Measurements from ENCODE around the gene C5orf63.
"Not testable (repeated sequence)": the region's sequence is repeated elsewhere in the genome, so short reads cannot be mapped to it uniquely, and the experiment has no call there.

Gene C5orf63

DNA sequence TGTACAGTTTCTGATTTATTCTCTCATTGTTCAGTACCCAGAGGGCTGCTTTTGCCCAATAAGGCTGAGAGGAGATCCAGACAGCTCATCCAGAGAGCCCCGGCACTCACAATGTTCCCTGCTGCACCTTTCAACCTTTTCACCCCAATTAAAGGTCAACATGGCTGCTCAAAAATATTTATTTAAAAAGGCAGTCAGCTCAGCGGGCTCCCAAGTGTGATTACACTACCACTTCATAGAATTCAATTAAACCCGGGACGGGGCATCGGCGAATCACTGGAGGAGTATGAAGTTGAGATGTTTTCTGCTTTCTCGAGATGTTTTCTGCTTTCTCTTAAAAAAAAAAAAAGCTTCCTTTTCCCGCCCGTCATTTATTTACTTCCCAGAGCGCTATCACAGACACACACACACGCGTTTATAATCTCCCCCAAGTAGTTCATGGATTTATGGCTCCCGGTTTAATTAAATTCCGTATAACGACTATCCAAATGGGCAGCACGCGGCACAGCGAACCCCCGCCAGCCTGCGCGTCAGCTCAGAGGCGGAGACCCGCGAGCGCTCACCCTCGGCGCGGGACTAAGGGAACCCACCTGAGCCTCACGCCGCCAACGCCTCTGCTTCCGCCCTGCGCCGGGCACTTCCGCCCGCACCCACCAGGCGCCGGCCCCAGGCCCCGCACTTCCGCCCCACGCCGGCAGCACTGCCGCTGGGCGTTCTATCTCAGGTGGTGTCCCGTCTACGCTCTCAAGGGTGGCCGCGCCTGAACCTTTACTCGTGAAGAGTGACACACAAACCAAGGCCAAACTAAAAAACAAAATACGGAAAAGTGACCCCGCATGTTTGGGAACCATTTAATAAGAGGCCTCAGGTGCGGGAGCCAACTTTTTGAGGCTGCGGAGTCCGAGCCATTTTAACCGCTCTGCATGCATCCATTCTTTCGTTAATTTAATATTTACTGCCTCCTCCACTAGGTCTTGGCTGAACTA is at the start of gene C5orf63:
Gene C5orf63, minus strand, starts transcription at position 642 of the 986 bp plus-strand sequence. CDS start 14,507 bp downstream, outside the sequence.
- DNase-seq = peak; percentile 63

GRCh38 chr5:127112347-127112864 is 39.1 kb upstream of the C5orf63 start:
- DNase-seq = no peak

DNA sequence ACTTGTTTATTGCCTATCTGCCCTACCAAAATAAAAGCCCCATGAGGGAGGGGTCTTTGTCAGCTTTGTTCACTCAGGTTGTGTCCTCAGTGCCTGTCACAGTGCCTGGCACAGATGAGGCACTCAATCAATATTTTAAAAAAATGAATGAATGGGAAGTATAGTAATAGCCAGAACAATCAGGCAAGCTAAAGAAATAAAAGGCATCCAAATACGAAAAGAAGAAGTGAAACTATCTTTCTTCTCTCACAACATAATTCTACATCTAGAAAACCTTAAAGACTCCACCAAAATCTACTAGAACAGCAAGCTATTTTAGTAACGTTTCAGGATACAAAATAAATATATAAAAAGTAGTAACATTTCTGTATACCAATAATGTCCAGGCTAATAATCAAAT is 37.8 kb upstream of the C5orf63 start:
- no peak for DNase-seq

GRCh38 chr5:127108624-127109260 is 35.4 kb upstream of the C5orf63 start:
- not testable (repeated sequence) for DNase-seq

- no peak for DNase-seq
These were observed 28.6 kb upstream of the C5orf63 start for GRCh38 chr5:127101935-127102334.

GRCh38 chr5:127101533-127101932 is 28.2 kb upstream of the C5orf63 start:
- no peak for DNase-seq

GRCh38 chr5:127098241-127098640 is 24.9 kb upstream of the C5orf63 start:
- no peak for DNase-seq

DNA sequence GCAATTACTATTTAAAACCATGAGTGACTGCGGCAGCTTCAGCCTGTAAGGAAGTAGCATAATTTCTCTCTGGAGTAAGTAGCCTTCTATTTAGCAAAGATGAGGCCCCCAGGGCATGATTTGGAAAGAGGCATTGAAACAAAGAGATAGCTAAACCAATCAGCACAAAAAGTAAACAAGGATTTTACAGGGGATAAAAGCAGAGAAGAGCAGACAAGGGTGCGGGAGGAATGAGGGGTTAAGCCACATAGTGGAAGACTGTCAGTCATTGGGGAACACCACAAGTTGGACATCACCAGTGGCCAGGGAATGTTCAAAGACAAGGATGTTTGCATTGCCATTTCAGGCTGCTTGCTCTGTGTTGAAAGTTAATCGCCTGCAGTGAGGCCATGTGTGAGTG is 24.0 kb upstream of the C5orf63 start:
- no peak for DNase-seq

DNA sequence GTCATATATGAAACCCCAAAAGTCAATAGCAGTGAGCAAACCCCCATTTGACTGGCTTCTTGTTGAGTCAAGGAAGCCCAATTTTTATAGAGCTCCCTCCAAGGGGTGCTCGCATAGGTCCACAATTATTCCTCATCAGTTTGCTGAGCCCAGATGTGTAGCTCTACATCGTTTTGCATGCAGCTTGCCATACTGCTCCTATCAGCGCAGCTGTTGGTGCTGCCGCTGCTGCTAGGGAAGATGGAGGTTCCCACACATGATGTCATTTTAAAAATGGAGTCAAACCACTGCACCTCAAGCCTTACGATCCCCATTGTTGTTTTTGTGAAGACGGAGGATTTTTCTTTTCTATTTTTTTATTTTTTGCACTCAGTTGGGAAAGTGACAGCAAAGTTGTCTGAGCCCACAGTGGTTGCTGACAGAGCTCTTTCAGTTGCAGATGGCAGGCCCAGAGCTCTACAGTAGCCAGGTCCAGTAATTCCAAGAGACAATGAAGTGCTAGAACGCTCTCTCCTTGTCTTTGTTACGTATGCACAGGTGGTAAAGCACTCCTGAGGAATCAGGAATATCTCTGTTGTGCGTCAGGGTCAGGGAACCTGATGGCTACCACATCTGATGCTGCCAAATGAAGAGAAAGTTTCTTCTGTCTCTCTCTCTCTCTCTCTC is 23.2 kb upstream of the C5orf63 start:
- no peak for DNase-seq

- no peak for DNase-seq
These were observed 21.0 kb upstream of the C5orf63 start for GRCh38 chr5:127094161-127094814.

GRCh38 chr5:127092690-127093089 is 19.4 kb upstream of the C5orf63 start:
- no peak for DNase-seq

DNA sequence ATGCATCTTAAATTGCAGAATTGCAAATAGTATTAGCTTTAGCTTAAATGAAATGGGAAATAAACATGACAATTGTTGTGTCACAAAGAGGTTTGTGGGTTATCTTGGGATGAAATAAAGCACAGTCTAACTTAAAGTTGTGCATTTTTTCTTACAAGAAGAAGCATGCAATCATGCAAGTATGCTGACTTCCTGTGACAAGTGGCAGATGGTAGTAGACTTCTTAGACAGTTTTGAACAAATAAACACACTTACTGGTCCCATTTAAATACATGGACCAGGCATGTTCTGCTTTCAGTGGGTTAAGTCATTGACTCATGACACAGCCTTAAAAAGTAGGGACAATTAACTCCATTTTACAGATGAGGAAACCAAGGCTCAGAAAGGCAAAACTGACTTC is 15.9 kb upstream of the C5orf63 start:
- no peak for DNase-seq

DNA sequence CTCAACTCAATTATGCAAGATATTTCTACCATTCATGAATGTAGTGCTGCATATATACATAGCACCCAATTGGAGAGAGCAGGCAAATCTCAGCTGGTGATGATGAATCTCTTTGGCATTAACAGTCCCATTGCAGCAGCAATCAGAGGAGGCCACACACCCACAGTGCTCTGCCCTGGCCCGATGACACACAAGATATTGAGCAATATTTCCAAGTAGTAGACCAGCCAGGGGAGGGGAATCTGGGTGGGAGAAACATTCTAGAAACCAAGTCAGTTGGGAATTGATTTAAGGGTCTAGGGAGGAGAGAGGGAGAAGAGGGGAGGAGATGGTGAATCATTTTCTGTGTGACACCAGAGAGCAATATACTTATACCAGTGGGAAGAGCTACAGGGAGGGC is 14.9 kb upstream of the C5orf63 start:
- DNase-seq = no peak

DNA sequence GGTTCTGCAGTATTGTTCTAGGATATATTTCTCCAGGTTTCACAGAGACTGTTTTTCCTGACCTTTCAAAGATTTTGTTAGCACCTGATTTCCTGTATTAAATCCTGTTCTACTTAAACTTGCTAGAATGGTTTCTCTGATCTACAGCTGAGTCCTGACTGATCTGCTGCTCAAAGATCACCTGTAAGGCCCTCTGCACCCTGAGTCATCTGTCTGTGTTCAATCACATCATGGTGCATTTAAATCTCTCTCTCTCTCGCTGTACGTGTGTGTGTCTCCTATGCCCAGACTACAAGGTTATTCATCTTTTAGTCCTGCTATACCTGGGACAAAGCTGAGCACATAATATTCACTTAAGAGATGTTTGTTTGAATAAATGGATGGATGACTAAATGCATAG is 13.3 kb upstream of the C5orf63 start:
- DNase-seq = no peak

DNA sequence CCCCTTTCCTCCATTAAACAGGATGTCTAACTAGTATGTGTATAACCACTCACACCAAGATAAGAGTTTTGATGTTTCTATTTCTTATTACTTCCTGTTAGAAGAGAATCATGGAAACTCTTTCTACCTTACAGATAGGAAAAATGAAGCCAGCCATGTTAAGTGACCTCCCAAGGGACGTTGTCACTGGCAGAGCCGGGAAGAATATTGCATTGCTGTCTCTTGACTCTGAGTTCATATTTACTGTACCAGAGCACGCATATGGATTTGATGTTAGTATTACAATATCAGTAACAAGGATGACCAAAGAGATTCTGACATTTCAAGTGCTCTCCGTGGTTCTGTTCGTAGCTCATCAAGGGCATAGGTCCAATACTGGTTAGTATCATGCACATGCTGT is 12.5 kb upstream of the C5orf63 start:
- no peak for DNase-seq

DNA sequence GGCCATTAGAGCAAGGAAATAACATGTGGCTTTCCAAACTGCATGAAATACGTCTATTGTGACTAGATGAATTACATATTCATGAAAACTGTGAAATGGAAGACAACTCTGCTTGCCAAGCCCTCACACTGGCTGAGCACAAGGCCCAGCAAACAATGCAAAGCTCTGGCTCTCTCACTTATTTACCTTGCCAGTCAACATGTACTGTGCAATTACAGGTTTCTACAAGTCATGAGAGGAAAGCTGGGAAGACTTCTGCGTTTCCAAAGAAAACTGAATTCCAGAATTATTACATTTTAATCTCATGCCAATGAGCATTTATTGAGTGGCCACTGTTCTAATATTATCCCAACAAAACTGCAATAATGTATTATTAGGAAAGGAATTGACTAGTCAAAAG is 12.1 kb upstream of the C5orf63 start:
- no peak for DNase-seq

DNA sequence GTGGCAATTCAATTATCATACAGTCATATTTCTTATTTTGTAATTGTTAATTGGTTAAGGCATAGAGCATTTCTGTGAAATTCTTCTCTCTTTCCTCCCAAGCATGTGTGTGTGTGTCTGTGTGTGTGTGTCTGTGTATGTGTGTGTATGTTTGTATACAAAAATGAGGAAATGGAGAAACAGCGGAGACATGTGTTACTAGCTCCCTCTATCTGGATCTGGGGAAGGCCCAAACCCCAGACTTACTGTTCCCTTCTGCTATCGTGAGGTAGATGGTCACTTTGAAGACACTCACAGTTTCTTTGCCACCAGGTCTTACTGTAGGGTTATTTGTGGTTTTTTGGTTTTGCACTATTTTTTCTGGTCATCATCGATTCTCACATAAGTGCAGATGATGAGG is 11.4 kb upstream of the C5orf63 start:
- no peak for DNase-seq

DNA sequence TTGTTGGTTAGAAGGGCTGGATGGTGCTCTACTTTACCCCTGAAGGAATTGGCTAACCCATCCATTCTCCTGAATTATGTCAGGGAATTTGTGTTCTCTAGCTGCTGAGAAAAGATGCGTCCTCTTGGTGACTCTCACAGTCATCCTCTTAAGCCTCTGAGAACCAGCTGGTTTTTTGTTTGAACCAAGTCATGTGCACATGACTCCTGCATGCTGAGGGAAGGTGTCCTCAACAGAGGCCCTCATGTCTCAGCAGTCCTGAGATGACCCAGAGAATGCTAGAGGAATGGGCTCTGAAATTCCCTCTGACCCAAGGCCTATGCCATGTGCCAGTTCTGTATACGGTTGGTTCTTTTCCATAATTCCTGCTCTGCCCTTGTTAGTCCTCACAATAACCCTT is 10.4 kb upstream of the C5orf63 start:
- DNase-seq = no peak

DNA sequence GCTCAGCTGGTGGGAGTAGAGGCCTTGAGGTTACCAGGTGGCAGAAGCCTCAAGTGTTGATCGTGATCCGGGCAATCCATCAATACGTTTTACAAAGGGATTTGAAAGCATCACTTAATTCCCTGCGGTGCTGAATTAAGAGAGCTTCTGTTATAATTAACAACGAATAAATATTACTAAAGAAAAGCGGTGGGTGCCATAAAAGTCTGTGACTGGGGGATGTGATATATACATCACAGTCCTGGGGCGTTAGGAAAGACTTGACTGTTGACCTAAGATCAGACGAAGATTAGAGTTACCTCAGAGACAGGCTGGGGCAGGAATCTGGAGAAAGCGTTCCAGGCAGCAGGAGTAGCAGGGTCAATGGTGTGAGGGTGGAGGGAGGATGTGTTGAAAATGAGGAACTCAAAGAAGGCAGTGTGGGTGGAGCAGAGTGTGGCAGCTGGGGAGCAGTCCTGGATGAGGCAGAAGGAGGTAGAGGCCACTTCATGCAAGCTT is 6.7 kb upstream of the C5orf63 start:
- DNase-seq = no peak

GRCh38 chr5:127077366-127077765 is 4.1 kb upstream of the C5orf63 start:
- no peak for DNase-seq

- no peak for DNase-seq
These were observed 3.2 kb upstream of the C5orf63 start for GRCh38 chr5:127076315-127077129.

GRCh38 chr5:127074466-127074865 is 1.2 kb upstream of the C5orf63 start:
- no peak for DNase-seq

Data from stimulated activated CD4-positive, alpha-beta T cell treated with anti-CD3 and anti-CD28 coated beads, Interleukin-2, amount 100 ng/mL, for 48 hours (primary cell).